Brain microvascular endothelial cell (primary cell): ENCODE measurements around the gene RHOBTB1.

Source experiments
- DNase-seq: peaks from one replicate; pipeline ENCODE4 v3.0.0-alpha.2; 2020
- H3K27ac ChIP-seq: fragments of 250-450 bp; sonication (Bioruptor Pico); 2 replicates; pipeline ENCODE4 v1.5.1; 2020; ENCODE audit warnings: mild to moderate bottlenecking, moderate library complexity
- H3K27me3 ChIP-seq: fragments of 250-450 bp; sonication (Bioruptor Pico); replicated peaks from 2 replicates; pipeline ENCODE4 v1.5.1; 2020; ENCODE audit warnings: mild to moderate bottlenecking
- H3K36me3 ChIP-seq: fragments of 250-450 bp; sonication (Bioruptor Pico); replicated peaks from 2 replicates; pipeline ENCODE4 v1.5.1; 2020; ENCODE audit warnings: mild to moderate bottlenecking
- H3K4me3 ChIP-seq: 2 replicates; pipeline ENCODE4 v1.5.1; 2011; ENCODE audit warnings: low read depth, mild to moderate bottlenecking, control low read depth, low read length, moderate library complexity
- in situ Hi-C: cut with HindIII; loops from 2 replicates; pipeline ENCODE4 v1.10.0; 2017; ENCODE audit warnings: low sequenced_read_pairs, low pct_ligation_motif_present
- TF ChIP-seq, protein P1 (sequence below): IDR thresholded peaks from 2 replicates; pipeline ENCODE4 v1.5.1; 2011; ENCODE audit warnings: low read depth, mild to moderate bottlenecking, moderate library complexity, low read length, control low read depth, inconsistent platforms; ENCODE audit errors: missing control alignments

Gene RHOBTB1

DNA sequence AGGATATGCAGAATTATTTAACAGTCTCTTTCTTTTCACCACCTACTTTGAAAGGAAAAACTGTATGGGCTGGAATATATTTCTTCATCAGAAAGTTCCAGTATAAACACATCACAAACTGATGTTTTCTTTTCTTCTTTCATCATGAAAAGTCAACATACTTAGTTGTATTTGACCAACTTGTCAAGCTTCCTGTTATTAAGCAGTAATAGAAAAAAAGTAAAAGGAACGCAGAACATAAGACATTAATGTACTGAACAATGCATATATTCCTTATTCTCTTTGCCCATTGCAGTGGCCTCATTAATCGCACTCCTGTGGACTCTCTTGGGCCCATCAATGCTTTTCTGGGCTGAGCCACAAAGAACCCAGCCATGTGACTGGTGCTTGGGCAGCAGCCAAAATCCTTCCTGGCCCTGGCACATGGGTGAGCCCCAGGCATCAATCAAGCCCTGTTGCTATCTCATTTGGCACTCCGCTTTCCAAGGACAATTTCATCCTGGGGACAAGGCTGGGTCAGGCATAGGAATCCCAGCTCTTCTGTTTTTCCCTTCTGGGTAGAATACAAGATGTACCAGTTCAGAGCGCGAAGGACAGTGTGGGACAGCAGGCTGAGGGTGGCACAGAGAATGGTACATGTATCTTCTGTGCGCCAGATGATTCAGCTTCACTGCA is 42.3 kb downstream of the RHOBTB1 start:
- in situ Hi-C loops, result no loop called here
- H3K36me3 ChIP-seq, result no peaks in the 10 kb centered on the region
- no peak overlapping the region for H3K4me3 ChIP-seq
- TF ChIP-seq, protein P1, sequence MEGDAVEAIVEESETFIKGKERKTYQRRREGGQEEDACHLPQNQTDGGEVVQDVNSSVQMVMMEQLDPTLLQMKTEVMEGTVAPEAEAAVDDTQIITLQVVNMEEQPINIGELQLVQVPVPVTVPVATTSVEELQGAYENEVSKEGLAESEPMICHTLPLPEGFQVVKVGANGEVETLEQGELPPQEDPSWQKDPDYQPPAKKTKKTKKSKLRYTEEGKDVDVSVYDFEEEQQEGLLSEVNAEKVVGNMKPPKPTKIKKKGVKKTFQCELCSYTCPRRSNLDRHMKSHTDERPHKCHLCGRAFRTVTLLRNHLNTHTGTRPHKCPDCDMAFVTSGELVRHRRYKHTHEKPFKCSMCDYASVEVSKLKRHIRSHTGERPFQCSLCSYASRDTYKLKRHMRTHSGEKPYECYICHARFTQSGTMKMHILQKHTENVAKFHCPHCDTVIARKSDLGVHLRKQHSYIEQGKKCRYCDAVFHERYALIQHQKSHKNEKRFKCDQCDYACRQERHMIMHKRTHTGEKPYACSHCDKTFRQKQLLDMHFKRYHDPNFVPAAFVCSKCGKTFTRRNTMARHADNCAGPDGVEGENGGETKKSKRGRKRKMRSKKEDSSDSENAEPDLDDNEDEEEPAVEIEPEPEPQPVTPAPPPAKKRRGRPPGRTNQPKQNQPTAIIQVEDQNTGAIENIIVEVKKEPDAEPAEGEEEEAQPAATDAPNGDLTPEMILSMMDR, result no peak
- no peaks in the 10 kb centered on the region for H3K27me3 ChIP-seq
- H3K27ac ChIP-seq, result no peak overlapping the region
- DNase-seq, result no peak

DNA sequence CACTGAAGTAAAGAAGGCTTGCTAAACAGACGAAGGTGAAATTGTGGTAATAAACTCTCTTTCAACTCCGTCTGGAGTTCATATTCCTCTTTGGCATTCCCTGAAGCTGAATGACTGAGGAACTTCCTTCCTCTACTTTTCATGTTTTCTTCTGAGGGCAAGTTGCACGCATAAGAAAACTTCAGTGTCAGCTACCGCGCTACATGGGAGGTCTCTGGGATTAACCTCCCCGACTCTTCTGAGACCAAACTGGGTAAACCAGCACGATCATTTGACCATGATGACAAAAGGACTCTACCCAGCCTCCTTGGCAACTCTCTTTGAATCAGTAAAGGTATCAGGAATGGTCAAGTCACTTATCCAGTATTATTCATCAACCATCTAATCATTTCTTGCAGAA is 44.7 kb downstream of the RHOBTB1 start:
- Histone ChIP-seq H3K36me3 (no peaks in the 10 kb centered on the region), H3K4me3 (no peak overlapping the region), H3K27me3 (no peaks in the 10 kb centered on the region), H3K27ac (no peak overlapping the region)
- TF ChIP-seq, protein P1, result no peak
- in situ Hi-C loops, result no loop called here
- no peak for DNase-seq

DNA sequence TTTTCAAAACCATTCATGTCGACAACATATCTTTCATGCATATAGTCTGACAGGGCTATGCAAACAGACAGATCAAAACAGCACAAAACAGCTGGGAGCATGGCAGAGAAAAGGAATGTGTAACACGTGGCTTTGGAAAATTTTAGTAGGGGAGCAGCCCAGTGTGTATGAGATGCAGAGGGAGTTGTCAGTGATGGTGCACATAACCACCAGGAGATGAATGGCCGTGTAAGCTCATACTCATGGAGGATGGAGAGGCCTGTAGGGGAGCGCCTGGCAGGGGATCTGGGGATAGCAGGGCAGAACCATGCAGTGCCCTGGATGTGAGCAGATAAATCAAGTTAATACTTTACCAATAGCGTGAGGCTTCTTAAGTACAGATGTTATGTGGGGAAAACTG is 45.7 kb downstream of the RHOBTB1 start:
- in situ Hi-C loops, result no loop called here
- no peak overlapping the region for H3K4me3 ChIP-seq
- TF ChIP-seq, protein P1, result no peak
- no peaks in the 10 kb centered on the region for H3K36me3 ChIP-seq
- H3K27me3 ChIP-seq, result no peaks in the 10 kb centered on the region
- no peak overlapping the region for H3K27ac ChIP-seq
- no peak for DNase-seq

DNA sequence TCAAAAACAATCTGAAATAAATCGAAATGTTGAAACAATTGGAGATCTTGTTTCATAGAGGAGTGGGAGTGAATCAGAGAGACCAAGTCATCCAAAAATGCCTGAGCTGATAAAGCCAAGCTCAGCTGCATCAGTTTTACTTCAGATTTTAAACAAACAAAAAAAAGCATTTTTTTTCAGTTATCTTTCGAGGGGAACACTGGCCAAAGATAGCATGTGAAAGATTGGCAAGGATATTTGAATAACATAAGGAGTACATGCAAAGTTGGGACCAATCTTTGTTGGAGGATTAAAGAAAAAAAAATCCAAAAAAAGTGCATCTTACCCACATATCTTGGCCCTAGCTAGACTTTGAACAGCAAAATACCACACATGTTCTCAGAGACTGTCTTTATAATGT is 47.2 kb downstream of the RHOBTB1 start:
- H3K27ac ChIP-seq, result peak overlapping the region; percentile 60
- no peaks in the 10 kb centered on the region for H3K36me3 ChIP-seq
- TF ChIP-seq, protein P1, result no peak
- in situ Hi-C loops, result no loop called here
- DNase-seq, result peak; percentile 58
- no peaks in the 10 kb centered on the region for H3K27me3 ChIP-seq
- no peak overlapping the region for H3K4me3 ChIP-seq

DNA sequence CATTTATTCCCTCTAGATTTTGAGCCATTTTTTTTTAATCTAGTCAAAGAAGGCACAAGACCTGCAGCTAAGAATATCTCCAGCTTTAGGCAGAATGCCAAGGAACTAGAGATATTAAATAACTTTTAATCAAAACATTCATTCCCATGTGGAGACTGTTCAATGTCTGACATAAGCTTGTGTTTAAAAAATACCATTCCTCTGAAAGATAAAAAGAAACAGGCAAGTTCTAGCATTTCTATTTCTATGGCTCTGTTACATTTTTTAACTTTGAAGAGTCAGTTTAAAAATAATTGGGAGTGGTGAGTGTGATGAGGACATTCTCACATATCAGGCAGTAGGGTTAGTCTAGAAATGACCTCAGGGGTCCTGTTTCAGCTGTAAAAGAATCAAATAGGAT is 48.0 kb downstream of the RHOBTB1 start:
- TF ChIP-seq, protein P1, result no peak
- in situ Hi-C loops, result no loop called here
- no peaks in the 10 kb centered on the region for H3K36me3 ChIP-seq
- DNase-seq, result peak; percentile 32
- H3K4me3 ChIP-seq, result no peak overlapping the region
- H3K27me3 ChIP-seq, result no peaks in the 10 kb centered on the region
- peak overlapping the region; percentile 60 for H3K27ac ChIP-seq

DNA sequence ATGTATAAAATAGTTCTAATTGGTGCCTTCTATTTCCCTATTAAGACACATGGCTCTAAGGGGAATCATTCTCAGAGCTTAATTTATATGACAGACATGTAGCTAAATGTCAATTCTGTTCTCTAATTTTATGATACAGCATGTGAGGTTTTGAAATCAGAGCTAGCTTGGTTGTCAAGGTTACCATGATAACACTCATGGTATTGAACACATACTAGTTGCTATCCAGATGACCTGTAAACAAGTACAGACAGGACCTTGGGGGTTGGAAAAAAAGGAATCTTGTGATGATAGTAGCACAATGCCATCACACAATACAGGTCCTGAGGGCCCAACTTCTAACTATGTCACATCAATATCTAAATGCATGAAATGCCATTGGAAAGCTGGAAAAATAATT is 49.2 kb downstream of the RHOBTB1 start:
- peak; percentile 40 for DNase-seq
- no peak overlapping the region for H3K27ac ChIP-seq
- no peak overlapping the region for H3K4me3 ChIP-seq
- TF ChIP-seq, protein P1, result no peak
- H3K27me3 ChIP-seq, result no peaks in the 10 kb centered on the region
- in situ Hi-C loops, result no loop called here
- no peaks in the 10 kb centered on the region for H3K36me3 ChIP-seq
